GM12874 (cell line): Measurements from ENCODE around the gene TROAP.

ENCODE experiments used
- CTCF ChIP-seq: IDR thresholded peaks from 2 replicates; pipeline ENCODE4 v1.5.1; 2011; ENCODE audit warnings: low read depth, mild to moderate bottlenecking, control low read depth, low read length, moderate library complexity; ENCODE audit not compliant: insufficient read depth

TROAP gene

DNA sequence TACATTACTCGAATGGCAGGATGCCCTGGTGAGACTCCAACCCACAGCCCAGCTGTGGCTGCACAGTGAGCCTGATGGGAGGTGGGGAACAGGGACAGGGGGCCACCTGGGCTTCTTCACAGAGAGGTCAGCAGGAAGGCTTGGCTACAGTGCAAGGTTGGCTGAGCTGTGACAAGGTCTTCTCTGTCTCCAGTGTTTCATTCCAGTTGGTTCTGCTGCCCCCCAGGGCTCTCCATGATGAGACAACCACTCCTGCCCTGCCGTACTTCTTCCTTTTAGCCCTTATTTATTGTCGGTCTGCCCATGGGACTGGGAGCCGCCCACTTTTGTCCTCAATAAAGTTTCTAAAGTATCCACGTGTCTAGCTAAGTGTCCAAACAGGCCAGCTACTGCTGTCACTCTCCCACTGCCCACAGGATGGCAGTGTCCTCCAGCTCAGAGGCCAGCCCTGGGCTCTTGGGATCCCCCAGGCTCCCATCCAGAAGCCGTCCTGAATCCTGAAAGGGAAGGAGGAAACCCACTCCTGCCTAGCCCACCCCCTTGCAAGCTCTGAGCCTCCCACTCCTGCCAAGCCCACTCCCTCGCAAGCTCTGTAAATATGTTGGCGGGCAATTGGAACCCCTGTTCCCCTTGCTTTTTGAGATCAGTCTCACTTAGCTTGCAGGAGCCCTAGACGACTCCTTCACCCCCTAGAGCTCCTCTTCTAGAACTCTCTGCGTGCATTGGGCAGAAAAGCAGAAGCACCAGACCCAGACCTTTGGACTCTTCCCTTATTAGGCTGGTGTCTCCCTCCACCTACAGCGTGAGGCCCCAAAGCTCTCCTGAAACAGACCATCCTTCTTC is 8.5 kb downstream of the TROAP start:
- peak; percentile 52 for TF ChIP-seq CTCF

DNA sequence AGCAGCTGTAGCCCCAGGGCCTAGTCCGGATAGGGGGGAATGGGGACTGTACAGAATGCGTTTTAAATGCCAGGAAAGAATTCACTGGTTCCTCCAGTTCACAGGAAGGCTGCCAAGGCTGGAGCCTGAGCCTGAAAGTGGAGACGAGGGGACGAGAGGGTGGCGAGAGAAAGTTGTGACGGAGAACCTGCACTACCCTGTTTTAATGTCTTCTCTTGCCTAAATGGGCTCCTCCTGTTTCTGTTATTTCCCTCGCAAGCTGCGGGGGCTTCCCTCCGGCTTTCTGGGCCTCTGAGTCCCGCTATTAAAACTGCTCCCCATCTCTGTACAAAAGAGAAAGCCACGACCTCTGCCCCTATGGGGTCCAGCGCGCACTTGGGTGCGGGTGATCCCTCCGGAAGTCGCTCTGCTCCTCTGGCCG is 9.4 kb downstream of the TROAP start:
- TF ChIP-seq CTCF, result no peak

GRCh38 chr12:49332891-49333371 is 9.9 kb downstream of the TROAP start:
- TF ChIP-seq CTCF, result no peak

DNA sequence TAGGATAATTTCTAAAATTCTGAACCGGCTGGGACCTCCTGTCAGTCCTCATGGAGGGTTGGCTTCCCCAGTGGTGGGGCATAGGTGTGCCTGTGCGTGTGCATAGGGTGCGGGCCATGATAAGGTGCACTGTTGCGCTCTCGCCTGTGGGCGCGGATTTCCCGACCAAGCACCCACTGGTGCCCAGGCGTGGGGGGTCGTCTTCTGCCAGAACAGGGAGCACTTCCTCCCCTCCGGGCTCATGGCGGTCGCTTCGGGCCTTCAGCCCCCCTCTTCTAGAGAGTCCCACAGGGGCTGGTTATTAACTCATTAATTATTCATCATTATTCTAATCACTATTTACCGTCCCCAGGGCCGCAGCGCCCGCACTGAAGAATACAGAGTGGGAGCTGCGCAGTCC is 11.2 kb downstream of the TROAP start:
- no peak for TF ChIP-seq CTCF

- no peak for TF ChIP-seq CTCF
Observed at GRCh38 chr12:49334681-49335080, 11.6 kb downstream of the TROAP start.

DNA sequence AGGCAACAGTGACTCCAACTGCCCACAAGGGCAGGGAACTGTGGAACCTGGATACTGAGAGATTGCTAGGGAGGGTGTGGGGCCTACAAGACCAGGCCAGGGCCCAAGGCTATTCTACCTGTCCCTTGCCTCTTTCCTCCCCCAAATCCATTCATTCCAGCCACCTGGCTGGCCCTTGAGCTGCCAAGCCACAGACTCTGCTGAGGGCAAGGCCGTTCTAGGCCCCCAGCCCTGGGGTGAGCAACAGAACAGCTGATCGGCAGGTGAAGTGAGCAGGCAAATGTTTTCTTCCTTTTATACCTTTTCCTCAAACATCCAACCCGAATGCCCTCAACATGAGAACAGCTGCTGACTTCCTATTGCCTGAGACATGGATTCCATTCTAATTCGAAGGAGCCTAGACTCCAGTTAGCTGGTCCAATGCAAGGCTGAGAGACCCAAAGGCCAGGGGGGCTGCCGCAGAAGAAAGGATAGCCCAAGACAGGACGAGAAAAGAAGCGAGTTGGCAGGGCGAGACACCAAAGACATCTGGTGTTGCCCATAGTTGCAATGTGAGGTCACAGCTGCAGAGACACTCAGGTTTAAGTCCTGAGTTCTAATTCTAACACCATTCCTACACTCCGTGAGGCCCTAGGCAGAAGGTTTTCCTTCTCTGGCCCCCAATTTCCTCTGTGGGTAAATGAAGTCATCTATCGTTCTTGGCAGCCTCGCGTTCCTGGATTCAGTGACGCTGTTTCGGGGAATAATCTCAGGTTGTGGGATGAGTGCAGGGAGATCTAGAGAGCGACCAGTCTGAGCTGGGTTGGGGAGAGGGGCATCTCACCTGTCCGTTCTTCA is 12.3 kb downstream of the TROAP start:
- TF ChIP-seq CTCF, result no peak

DNA sequence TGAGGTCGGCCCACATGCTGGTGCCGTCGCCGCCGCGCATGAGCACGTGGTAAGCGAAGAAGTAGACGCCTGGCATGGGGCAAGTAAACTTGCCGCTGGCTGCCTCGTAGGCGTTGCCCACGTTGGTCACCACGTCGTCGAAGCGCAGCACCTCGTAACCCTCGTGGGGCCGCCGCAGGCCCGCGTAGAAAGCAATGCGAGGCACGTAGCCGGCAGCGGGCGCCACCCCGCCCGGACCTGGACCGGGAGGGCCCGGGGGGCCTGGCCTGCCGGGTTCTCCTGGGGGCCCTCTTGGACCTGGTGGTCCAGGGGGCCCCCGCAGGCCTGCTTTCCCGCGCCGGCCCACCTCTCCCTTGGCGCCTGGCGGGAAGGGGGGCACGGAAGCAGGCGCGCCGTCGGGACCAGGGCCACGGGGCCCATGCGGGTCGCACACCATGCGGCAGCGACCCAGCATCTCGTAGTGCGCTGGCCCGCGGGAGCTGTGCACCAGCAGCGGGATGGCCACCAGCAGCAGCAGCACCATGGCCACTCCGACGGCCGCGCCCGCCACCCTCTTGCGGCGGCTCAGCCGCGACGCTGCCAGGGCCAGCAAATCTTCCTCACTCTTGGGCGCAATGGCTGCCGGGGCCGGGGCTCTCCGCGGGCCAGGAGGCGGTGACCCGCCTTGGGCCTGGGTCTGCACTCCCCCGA is 13.0 kb downstream of the TROAP start:
- no peak for TF ChIP-seq CTCF
